Coronary artery (tissue), 2 donors: ENCODE measurements around the gene IPCEF1.
"Not testable (repeated sequence)": the region's sequence is repeated elsewhere in the genome, so short reads cannot be mapped to it uniquely, and the experiment has no call there.

Source experiments
- DNase-seq: peaks from one replicate; pipeline ENCODE4 v3.0.0-alpha.2; 2017; ENCODE audit warnings: low spot score
- H3K27ac ChIP-seq, 2 donors: fragments of 200-600 bp; sonication (generic); one replicate each; pipeline ENCODE4 v1.5.1; 2016 to 2019
- H3K4me3 ChIP-seq: fragments of 200-600 bp; sonication (generic); 2 replicates; pipeline ENCODE4 v1.5.1; 2016; ENCODE audit warnings: mild to moderate bottlenecking, moderate library complexity
- TF ChIP-seq, protein P1 (sequence below): fragments of 200-600 bp; sonication (generic); IDR thresholded peaks from one replicate; pipeline ENCODE4 v1.5.1; 2019; ENCODE audit warnings: antibody characterized with exemption

IPCEF1 gene

GRCh38 chr6:154241581-154241980 is 115.0 kb downstream of the IPCEF1 start:
- no peak overlapping the region for H3K27ac ChIP-seq
- DNase-seq: no peak
- TF ChIP-seq, protein P1, sequence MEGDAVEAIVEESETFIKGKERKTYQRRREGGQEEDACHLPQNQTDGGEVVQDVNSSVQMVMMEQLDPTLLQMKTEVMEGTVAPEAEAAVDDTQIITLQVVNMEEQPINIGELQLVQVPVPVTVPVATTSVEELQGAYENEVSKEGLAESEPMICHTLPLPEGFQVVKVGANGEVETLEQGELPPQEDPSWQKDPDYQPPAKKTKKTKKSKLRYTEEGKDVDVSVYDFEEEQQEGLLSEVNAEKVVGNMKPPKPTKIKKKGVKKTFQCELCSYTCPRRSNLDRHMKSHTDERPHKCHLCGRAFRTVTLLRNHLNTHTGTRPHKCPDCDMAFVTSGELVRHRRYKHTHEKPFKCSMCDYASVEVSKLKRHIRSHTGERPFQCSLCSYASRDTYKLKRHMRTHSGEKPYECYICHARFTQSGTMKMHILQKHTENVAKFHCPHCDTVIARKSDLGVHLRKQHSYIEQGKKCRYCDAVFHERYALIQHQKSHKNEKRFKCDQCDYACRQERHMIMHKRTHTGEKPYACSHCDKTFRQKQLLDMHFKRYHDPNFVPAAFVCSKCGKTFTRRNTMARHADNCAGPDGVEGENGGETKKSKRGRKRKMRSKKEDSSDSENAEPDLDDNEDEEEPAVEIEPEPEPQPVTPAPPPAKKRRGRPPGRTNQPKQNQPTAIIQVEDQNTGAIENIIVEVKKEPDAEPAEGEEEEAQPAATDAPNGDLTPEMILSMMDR: no peak
- no peak overlapping the region for H3K4me3 ChIP-seq

- not testable (repeated sequence) for DNase-seq, H3K4me3 ChIP-seq, H3K27ac ChIP-seq
Observed at GRCh38 chr6:154241061-154241460, 115.5 kb downstream of the IPCEF1 start.

- no peak overlapping the region for H3K4me3 ChIP-seq
- TF ChIP-seq, protein P1: no peak
- no peak for DNase-seq
- H3K27ac ChIP-seq: no peak overlapping the region
Observed at GRCh38 chr6:154239392-154239791, 117.2 kb downstream of the IPCEF1 start.

DNA sequence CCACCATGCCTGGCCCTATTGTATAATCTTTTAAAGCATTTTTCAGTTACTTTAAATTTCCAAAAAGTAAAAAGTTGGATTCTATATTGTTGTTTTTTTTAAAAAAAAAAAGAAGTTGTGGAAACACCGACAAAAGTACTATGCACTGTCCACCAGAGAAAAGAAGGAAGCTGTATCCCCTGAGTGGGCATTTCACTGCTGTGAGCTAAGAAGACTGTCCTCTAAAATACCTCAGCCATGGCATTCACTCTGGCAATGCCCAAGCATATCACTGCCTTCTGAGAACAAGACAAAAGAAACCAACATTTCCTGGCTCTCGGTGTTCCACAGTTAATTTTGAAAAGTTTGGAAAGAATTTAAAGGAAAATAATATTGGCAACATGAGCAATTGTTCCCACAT is 117.8 kb downstream of the IPCEF1 start:
- TF ChIP-seq, protein P1: no peak
- no peak for DNase-seq
- Histone ChIP-seq H3K27ac (no peak overlapping the region), H3K4me3 (no peak overlapping the region)

- TF ChIP-seq, protein P1: no peak
- DNase-seq: no peak
Observed at GRCh38 chr6:154236646-154237301, 119.8 kb downstream of the IPCEF1 start.

DNA sequence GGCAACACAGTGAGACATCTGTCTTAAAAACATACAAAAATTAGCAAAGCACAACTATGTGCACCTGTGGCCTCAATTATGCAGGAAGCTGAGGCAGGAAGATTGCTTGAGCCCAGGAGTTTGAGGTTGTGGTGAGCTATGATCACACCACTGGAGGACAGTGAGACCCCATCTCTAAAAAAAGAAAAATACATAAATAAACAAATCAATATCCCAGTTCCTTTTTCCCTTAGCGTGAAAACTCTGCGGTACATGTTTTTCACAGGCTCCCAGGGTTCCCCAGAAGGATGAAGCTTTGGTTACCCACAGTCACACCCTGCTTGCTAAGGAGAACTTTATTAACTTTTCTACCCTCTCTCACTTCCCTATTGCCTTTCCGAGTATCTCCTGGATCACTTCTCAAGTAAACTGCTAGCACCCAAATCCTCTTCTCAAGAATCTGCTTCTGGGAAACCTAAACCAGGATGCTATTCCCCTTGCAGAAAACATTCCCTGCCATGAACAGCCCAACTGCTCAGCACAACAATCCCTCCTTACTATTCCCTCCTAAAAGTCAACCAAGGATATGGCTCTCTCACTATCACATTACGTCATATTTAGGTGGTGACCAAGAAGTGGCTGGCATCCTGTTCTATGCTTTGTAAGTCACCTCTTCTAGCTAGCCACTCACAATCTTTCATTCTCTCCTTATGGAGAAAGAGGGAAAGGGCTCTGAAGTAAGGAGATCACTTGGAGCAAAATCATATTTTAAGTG is 122.4 kb downstream of the IPCEF1 start:
- TF ChIP-seq, protein P1: no peak
- no peak for DNase-seq
- Histone ChIP-seq H3K4me3 (no peak overlapping the region), H3K27ac (no peak overlapping the region)

More at GRCh38 chr6:154236646-154237301, 119.8 kb downstream of the IPCEF1 start:
- H3K4me3 ChIP-seq: no peak overlapping the region
- H3K27ac ChIP-seq: no peak overlapping the region

DNA sequence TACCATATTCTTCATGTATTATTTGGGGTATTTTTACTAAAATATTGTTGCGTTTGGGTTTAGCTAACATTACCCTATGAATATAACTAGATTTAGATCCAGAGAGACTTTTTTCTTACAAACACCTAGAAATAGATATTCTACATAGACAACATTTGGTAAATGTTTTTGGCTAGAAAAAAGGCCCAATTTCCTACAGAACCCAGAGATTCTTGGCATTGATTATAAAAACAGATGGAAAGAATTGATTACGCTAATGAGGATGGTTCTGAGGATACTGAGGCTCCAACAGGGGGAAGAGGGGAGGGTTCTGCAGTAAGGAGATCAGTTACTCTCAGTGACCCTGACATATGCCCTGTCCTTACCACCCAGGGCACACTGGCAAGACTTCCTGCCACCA is 123.2 kb downstream of the IPCEF1 start:
- no peak for DNase-seq
- TF ChIP-seq, protein P1: no peak
- Histone ChIP-seq H3K27ac (no peak overlapping the region), H3K4me3 (no peak overlapping the region)
